PC-9 (cell line): ENCODE measurements around the gene ZFX.
"Not testable (repeated sequence)": the region's sequence is repeated elsewhere in the genome, so short reads cannot be mapped to it uniquely, and the experiment has no call there.

Experiments used
- CTCF ChIP-seq: fragments of 200-600 bp; sonication (generic); conservative IDR thresholded peaks from 2 replicates; pipeline ENCODE4 v1.6.1; 2017; ENCODE audit warnings: mixed run types, antibody characterized with exemption, mild to moderate bottlenecking, moderate library complexity
- EZH2 ChIP-seq: fragments of 200-600 bp; sonication (generic); IDR thresholded peaks from 2 replicates; pipeline ENCODE4 v1.8.0; 2017; ENCODE audit warnings: antibody characterized with exemption, low read depth

- not testable (repeated sequence) for TF ChIP-seq CTCF, EZH2
These were observed 13.8 kb upstream of the ZFX start for GRCh38 chrX:24135768-24136167.
